GM10266 (cell line): ENCODE data around the gene ACAA2.

Experiments used
- DNase-seq: peaks from one replicate; pipeline ENCODE4 v3.0.0; 2012; ENCODE audit errors: extremely low spot score
- TF ChIP-seq, protein P1 (sequence below): IDR thresholded peaks from 2 replicates; pipeline ENCODE4 v1.5.1; 2012; ENCODE audit warnings: mild to moderate bottlenecking, low read depth; ENCODE audit not compliant: control insufficient read depth, insufficient read depth; ENCODE audit errors: missing control alignments

The ACAA2 gene

DNA sequence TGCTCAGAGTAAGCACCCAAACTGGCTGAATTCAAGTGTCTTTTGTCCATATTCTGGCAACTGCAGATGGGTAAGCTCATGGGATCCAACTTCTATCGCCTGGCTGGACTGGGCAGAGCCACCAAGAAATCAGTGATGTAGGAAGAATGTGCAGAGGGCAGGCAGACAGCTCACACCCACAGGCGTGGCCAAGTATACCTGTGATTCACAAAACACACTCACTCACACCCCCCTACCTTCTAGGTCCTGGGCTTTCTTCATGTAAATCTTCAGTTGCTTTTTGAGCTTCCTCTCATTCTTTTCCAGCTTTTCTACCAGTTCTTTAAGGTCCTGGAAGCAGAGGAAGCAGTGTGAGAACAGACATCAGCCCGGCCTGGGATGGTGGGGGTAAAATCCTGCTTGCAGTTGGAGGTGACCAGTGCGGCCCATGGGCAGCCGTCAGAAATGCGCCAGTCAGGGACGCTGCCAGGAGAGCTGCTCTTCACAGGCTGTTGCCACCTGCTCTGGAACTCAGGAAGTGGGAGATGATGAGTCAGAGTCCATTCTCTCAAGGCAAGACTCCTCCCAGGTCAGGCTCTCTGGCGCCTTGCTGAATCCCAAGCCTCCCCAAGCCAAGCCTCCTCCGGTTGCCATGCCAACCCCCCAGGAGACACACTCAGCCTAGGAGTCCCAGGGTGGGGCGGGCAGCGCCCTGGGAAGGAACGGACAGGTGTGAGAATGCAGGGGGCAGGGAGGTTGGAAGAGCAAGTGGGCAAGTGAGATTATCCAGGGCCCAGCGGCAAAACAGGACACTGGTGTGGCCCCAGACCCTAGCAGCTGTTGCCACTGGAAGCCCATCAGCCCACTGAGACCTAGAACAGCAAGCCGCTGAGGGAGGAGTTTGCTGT, 36.2 kb upstream of the ACAA2 start:
- no peak for DNase-seq
- TF ChIP-seq, protein P1, sequence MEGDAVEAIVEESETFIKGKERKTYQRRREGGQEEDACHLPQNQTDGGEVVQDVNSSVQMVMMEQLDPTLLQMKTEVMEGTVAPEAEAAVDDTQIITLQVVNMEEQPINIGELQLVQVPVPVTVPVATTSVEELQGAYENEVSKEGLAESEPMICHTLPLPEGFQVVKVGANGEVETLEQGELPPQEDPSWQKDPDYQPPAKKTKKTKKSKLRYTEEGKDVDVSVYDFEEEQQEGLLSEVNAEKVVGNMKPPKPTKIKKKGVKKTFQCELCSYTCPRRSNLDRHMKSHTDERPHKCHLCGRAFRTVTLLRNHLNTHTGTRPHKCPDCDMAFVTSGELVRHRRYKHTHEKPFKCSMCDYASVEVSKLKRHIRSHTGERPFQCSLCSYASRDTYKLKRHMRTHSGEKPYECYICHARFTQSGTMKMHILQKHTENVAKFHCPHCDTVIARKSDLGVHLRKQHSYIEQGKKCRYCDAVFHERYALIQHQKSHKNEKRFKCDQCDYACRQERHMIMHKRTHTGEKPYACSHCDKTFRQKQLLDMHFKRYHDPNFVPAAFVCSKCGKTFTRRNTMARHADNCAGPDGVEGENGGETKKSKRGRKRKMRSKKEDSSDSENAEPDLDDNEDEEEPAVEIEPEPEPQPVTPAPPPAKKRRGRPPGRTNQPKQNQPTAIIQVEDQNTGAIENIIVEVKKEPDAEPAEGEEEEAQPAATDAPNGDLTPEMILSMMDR = no peak

DNA sequence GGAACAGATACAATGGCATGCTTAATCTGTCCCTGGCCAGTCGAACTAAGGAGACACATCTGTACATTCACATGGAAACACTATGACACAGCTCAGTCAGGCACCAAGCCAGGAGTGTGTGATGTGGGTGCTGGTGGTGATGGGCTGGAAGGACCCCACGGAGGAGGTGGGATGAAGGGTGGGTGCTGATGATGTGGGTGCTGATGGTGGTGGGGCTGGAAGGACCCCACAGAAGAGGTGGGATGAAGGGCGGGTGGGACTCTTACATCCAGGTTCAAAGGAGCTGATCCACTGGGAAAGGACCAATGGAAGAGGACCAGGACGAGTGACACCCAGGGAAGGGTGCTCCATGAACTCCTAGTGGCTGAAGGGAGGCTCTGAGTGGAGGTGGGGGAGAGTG, 34.8 kb upstream of the ACAA2 start:
- no peak for DNase-seq
- TF ChIP-seq, protein P1 = no peak

DNA sequence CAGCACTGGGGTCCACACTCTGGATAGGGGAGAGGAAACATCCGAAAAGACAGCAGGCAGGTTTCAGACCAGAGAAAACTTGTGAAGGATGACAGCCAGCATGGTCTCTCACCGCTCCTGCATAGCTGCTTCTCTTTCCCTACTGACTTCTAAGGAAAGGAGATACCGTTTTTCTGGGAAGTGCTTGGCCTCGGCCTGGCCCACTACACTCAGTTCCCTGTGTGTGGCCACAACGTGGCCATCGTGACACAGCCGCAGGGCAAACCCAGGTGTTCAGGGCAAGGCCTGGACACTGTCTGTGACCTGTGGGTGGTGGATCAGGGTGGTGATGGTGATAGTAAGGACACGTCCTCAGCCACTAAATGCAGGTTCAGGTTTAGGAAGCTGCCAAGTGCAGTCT, 34.2 kb upstream of the ACAA2 start:
- TF ChIP-seq, protein P1 = no peak
- no peak for DNase-seq

DNA sequence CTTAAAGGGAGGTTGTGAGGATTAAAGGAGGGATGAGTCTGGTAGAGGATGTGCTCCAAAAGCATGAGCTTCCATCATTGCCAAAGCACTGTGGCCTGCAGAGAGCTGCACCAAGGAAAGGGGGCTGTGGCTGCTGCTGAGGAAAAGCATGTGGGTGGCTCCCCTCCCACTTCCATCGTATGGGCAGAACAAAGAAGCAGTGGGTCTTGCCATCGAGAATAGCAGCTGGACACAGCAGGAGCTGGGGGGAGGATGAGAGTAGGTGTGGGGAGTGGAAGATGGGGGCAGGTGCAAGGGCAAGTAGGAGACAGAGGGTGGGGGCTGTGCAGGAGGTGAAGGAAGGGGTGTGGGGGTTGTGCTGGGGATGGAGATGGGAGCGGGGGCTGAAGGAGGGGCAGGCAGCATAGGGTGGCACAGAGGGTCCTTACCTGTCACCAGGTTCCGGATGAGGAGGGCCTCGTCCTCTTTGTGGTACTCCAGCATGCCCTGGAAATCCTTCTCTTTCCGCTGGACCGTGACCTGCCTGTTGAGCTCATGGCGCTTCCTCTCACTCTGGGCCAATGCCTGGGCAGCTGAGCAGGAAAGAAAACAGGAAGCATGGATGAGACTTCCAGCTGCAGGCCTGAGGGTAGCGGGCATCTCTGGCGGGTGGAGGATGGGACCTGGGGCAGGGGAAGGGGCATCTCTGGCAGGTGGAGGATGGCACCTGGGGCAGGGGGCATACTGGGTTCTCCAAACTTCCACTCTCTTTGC, 33.6 kb upstream of the ACAA2 start:
- DNase-seq = no peak
- TF ChIP-seq, protein P1 = no peak

DNA sequence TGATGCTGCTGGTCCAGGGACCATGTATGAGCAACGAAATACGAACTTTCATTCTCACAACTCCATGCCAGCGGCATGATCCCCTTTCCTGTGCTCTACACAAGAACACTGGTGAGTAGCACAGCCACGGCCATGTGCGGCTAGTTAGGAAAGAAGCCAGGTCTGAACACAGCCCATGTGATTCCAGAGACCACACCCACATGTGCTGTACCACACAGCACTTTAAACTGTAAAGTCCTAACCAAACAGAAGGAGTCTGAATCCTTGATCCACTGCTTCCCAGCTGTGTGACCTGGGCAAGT, 33.0 kb upstream of the ACAA2 start:
- DNase-seq = no peak
- TF ChIP-seq, protein P1 = no peak

DNA sequence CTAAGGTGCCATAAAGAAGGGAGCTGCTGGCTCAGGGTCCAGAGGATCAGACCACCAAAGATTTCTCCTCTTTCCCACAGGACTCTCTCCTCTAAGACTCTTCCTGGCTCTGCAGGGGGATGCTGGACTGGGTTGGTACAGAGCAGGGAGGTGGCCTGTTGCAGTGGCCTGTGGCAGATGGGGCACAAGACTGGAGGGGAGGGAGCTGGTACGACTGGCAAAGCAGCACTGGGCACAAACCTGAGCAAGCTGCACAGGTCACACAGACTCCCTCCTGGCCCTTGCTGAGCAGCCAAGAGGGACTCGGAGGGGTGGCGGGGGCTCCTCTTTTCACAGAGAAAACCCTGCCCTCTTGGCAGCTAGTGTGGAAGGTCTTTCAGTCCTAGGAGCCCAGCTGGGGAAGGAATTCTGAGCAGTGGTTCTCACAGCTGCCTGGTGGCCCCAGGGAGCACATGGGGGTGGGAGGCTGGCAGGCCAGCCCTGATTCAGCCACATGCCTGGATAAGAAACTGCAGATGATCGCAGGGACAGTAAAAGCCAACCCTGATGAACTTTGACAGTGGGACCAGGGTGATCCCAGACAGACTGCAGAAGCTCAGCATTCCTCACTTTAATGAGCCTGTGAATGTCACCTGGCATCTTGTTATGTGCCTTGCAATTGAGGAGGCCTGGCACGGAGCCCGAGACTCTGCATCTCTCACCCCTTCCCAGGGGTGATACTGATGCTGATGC, 32.5 kb upstream of the ACAA2 start:
- DNase-seq = no peak
- TF ChIP-seq, protein P1 = no peak
